Measurements from ENCODE around the gene GADD45G. TPM values are rescaled to one million over a fixed set of nuclear protein-coding genes. Genes with fewer than 3 reads are reported as not detected.

Gene GADD45G
- total RNA-seq, 1 experiment from 2014 or later, result 7.7 TPM

GRCh38 chr9:89641980-89642379 lies 37.2 kb downstream of the GADD45G start:
- Histone ChIP-seq H3K27ac (ENCODE audit: insufficient read length, low read depth, low read length) (no peak overlapping the region), H4K20me1 (ENCODE audit: control insufficient read depth, insufficient read depth, insufficient read length) (no peaks in the 10 kb centered on the region), H2BK120ac (ENCODE audit: low read depth, low read length, poor library complexity, severe bottlenecking) (no peak overlapping the region), H2BK20ac (ENCODE audit: low read depth, low read length, poor library complexity, severe bottlenecking) (no peak overlapping the region), H2AFZ (ENCODE audit: low read length) (no peak overlapping the region), H3K4ac (ENCODE audit: low read depth, low read length) (no peak overlapping the region), H3K27me3 (ENCODE audit: insufficient read depth, low read length) (no peaks in the 10 kb centered on the region), H3K4me2 (ENCODE audit: insufficient read depth, insufficient read length, low read length) (no peak overlapping the region), H3T11ph (ENCODE audit: low read length) (no peak overlapping the region), H3K18ac (ENCODE audit: insufficient read length, low read depth, low read length) (no peak overlapping the region), H2BK15ac (ENCODE audit: low read depth, low read length) (no peak overlapping the region), H3K79me1 (ENCODE audit: insufficient read depth, low read depth, low read length, poor library complexity, severe bottlenecking) (no peaks in the 10 kb centered on the region), H2BK5ac (ENCODE audit: insufficient read length, low read length) (no peak overlapping the region), H4K91ac (ENCODE audit: insufficient read length, low read depth, low read length) (no peak overlapping the region), H2AK5ac (ENCODE audit: insufficient read length, low read length) (no peak overlapping the region), H3K4me1 (ENCODE audit: insufficient read depth, low read length) (no peaks in the 10 kb centered on the region), H3K23ac (ENCODE audit: insufficient read length, low read depth, low read length) (no peak overlapping the region), H3K14ac (ENCODE audit: insufficient read depth, low read length) (no peak overlapping the region), H3K23me2 (ENCODE audit: insufficient read length, low read depth, low read length, poor library complexity, severe bottlenecking) (no peaks in the 10 kb centered on the region), H3K9me3 (ENCODE audit: control insufficient read depth, low read depth, low read length) (no peaks in the 10 kb centered on the region), H3K56ac (ENCODE audit: insufficient read length, low read depth, low read length) (no peak overlapping the region), H2BK12ac (ENCODE audit: insufficient read length, low read depth, low read length) (no peak overlapping the region), H4K8ac (replicated peaks; ENCODE audit: insufficient read length, low read depth, low read length) (no peak overlapping the region), H3K79me2 (ENCODE audit: insufficient read depth, low read length) (no peaks in the 10 kb centered on the region), H4K5ac (ENCODE audit: insufficient read length, low read depth, low read length) (no peak overlapping the region), H3K9ac (ENCODE audit: extremely low read depth, insufficient read length, low read length) (no peak overlapping the region)
- H3K4me3 Mint-ChIP-seq, result no peak overlapping the region
- TF ChIP-seq CTCF (conservative IDR thresholded peaks at IDR 0.05), result no peak
- WGBS (ENCODE audit: extremely low coverage, insufficient read length, low lambda C conversion rate), result no CpG with 5 or more reads among the region's 4 CpGs
- no peak overlapping the region for H3K27ac Mint-ChIP-seq
- peaks cover 7% of the 10 kb centered on the region for H3K27me3 Mint-ChIP-seq (ENCODE audit: low read depth)
- H3K9me3 Mint-ChIP-seq, result no peaks in the 10 kb centered on the region
- H3K36me3 Mint-ChIP-seq (ENCODE audit: insufficient read depth in 1 of 3, low read depth in 3 of 3), result no peaks in the 10 kb centered on the region
- H3K4me1 Mint-ChIP-seq, result peaks cover 8 to 17% of the 10 kb centered on the region in 2 experiments
- no peak for DNase-seq
